SU-DHL-6 (cell line): ENCODE measurements around the gene PAX5.

Source experiments
- EZH2phosphoT487 ChIP-seq: fragments of 200-600 bp; sonication (generic), shearing (Covaris generic); conservative IDR thresholded peaks from 2 replicates; pipeline ENCODE4 v1.6.1; 2018; ENCODE audit warnings: mild to moderate bottlenecking, antibody characterized with exemption, low read length, moderate library complexity, mixed read lengths
- TF ChIP-seq, protein P1 (sequence below): fragments of 200-600 bp; sonication (generic); IDR thresholded peaks from one replicate; pipeline ENCODE4 v1.5.1; 2017; ENCODE audit warnings: antibody characterized with exemption, mild to moderate bottlenecking, low read length, moderate library complexity; ENCODE audit not compliant: insufficient read depth, poor library complexity, severe bottlenecking

- TF ChIP-seq, protein P1, sequence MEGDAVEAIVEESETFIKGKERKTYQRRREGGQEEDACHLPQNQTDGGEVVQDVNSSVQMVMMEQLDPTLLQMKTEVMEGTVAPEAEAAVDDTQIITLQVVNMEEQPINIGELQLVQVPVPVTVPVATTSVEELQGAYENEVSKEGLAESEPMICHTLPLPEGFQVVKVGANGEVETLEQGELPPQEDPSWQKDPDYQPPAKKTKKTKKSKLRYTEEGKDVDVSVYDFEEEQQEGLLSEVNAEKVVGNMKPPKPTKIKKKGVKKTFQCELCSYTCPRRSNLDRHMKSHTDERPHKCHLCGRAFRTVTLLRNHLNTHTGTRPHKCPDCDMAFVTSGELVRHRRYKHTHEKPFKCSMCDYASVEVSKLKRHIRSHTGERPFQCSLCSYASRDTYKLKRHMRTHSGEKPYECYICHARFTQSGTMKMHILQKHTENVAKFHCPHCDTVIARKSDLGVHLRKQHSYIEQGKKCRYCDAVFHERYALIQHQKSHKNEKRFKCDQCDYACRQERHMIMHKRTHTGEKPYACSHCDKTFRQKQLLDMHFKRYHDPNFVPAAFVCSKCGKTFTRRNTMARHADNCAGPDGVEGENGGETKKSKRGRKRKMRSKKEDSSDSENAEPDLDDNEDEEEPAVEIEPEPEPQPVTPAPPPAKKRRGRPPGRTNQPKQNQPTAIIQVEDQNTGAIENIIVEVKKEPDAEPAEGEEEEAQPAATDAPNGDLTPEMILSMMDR, result no peak
- no peak for TF ChIP-seq EZH2phosphoT487
Measured at GRCh38 chr9:36932198-36932597, 101.9 kb downstream of the PAX5 start.
